GM12892 (cell line): Measurements from ENCODE around the gene MTCL1.

ENCODE experiments used
- POLR2A ChIP-seq: IDR thresholded peaks from 2 replicates; pipeline ENCODE4 v1.6.1; 2011; ENCODE audit warnings: low read depth, low read length, control low read depth
- POLR2AphosphoS5 ChIP-seq: IDR thresholded peaks from 2 replicates; pipeline ENCODE4 v1.6.1; 2011; ENCODE audit warnings: low read depth, low read length, control low read depth
- TAF1 ChIP-seq: IDR thresholded peaks from 2 replicates; pipeline ENCODE4 v1.6.1; 2011; ENCODE audit warnings: low read depth, mild to moderate bottlenecking, control low read depth, low read length, borderline replicate concordance

DNA sequence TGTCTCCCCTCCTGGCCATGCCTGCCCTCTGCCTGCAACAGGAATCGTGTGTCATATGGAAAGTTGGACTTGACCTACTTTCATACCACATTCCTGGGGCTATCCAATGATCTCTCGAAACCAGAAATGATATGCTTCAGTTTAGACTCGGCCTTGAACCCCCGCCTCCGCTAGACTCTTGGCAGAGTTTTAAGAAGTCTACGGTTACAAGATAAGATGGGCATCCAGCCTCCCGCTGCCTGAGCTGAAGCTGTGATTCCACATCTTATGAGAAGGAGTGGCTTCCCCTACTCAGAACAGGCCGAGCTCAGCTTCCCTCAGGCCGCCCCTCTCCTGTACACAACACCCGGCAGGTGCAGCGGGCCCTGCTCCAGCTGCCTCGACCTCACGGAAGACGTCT is 73.9 kb downstream of the MTCL1 start:
- TF ChIP-seq POLR2A (no peak), POLR2AphosphoS5 (no peak), TAF1 (no peak)
